K562 (cell line): Measurements from ENCODE around the gene MKNK2. TPM values are rescaled to one million over a fixed set of nuclear protein-coding genes. Genes with fewer than 3 reads are reported as not detected.

Experiments
- ATAC-seq: fragments of 200-7000 bp; cut with Tn5 transposase; 3 replicates; pipeline ENCODE4 v1.9.1; 2020; ENCODE audit warnings: moderate library complexity
- Bru-seq: library from RNA; stranded (reverse); fragments of 400-500 nt; gene quantifications from one replicate; lab custom pipeline; 2021; lab: Mats Ljungman, UMichigan
- BruChase-seq, 2 experiments: library from RNA; stranded (reverse); fragments of 400-500 nt; gene quantifications; one replicate each; lab custom pipeline; 2021; lab: Mats Ljungman, UMichigan
- BruUV-seq: library from RNA; stranded (reverse); fragments of 400-500 nt; replicated peaks from 2 replicates; lab custom pipeline; 2021; lab: Mats Ljungman, UMichigan
- CTCF ChIA-PET: fragments of 300-600 bp; formaldehyde crosslinking; extraction: SDS; loops from one replicate; lab custom pipeline; 2021; ENCODE audit warnings: low intra/inter-chr PET ratio; lab: Yijun Ruan, JAX
- POLR2A ChIA-PET: fragments of 300-600, 350-650 bp; sonication (Branson Sonifier 250); formaldehyde crosslinking; extraction: SDS; loops from one replicate; lab custom pipeline; 2021; ENCODE audit warnings: antibody characterized with exemption, inconsistent platforms; lab: Yijun Ruan, JAX
- DNase-seq, 4 experiments: peaks; one replicate each; pipeline versions ENCODE4 v3.0.0 to v3.0.0-alpha.2; 2011 to 2018; ENCODE audit warnings: low spot score in 3 of 4, mixed read lengths in 3 of 4; ENCODE audit errors: extremely low read depth in 1 of 4
- FAIRE-seq: peaks from 2 replicates; lab custom pipeline; 2011; peaks lifted over from hg19 to GRCh38; lab: Jason Lieb, UNC
- H2AFZ ChIP-seq: 2 replicates; pipeline ENCODE4 v1.6.0; 2011; ENCODE audit warnings: low read depth, low read length, control low read depth, inconsistent platforms
- H3K27ac ChIP-seq: fragments of 200-600 bp; 3 replicates; pipeline ENCODE4 v1.8.0; 2011; ENCODE audit warnings: low read depth, mild to moderate bottlenecking, control low read depth, inconsistent platforms, low read length, moderate library complexity, mixed read lengths; ENCODE audit errors: extremely low read depth
- H3K27me3 ChIP-seq, 2 experiments: fragments of 300-600 bp in 1 of 2; 2 replicates in 1 of 2; 3 replicates in 1 of 2; pipeline versions ENCODE4 v1.6.0 to v1.8.0; 2011; ENCODE audit warnings: inconsistent platforms in 2 of 2, low read length in 2 of 2, mild to moderate bottlenecking in 1 of 2, mixed read lengths in 1 of 2, moderate library complexity in 1 of 2; ENCODE audit not compliant: control insufficient read depth in 2 of 2, insufficient read depth in 2 of 2
- H3K36me3 ChIP-seq: fragments of 300-600 bp; 3 replicates; pipeline ENCODE4 v1.8.0; 2011; ENCODE audit warnings: mild to moderate bottlenecking, low read length, inconsistent platforms; ENCODE audit not compliant: control insufficient read depth, insufficient read depth
- H3K4me1 ChIP-seq, 2 experiments: fragments of 200-600 bp in 1 of 2; replicated peaks in 1 of 2; 2 replicates in 1 of 2; 3 replicates in 1 of 2; pipeline versions ENCODE4 v1.5.1 to v1.8.0; 2011; ENCODE audit warnings: inconsistent platforms in 2 of 2, low read length in 2 of 2, mild to moderate bottlenecking in 1 of 2, mixed read lengths in 1 of 2, moderate library complexity in 1 of 2; ENCODE audit not compliant: control insufficient read depth in 2 of 2, insufficient read depth in 2 of 2
- H3K4me2 ChIP-seq: 2 replicates; pipeline ENCODE4 v1.6.1; 2011; ENCODE audit warnings: low read length, control low read depth, inconsistent platforms, mixed read lengths; ENCODE audit not compliant: insufficient read depth
- H3K4me3 ChIP-seq: fragments of 200-600 bp; sonication (generic), shearing (Covaris generic); 2 replicates; pipeline ENCODE4 v1.5.1; 2016; ENCODE audit warnings: control low read depth, inconsistent platforms
- H3K79me2 ChIP-seq: fragments of 200-600 bp; 3 replicates; pipeline ENCODE4 v1.8.0; 2011; ENCODE audit warnings: low read length, inconsistent platforms; ENCODE audit not compliant: control insufficient read depth, insufficient read depth
- H3K9ac ChIP-seq, 2 experiments: 2 replicates each; pipeline versions ENCODE4 v1.6.0 to v1.6.1; 2011; ENCODE audit warnings: low read depth in 2 of 2, low read length in 2 of 2, control low read depth in 1 of 2, inconsistent platforms in 1 of 2, mild to moderate bottlenecking in 1 of 2, mixed read lengths in 1 of 2; ENCODE audit not compliant: insufficient read depth in 1 of 2
- H3K9me1 ChIP-seq: one replicate; pipeline ENCODE4 v1.6.0; 2011; ENCODE audit warnings: inconsistent platforms, mild to moderate bottlenecking, low read length, moderate library complexity; ENCODE audit not compliant: control insufficient read depth, insufficient read depth
- H3K9me3 ChIP-seq: replicated peaks from 2 replicates; pipeline ENCODE4 v1.5.1; 2011; ENCODE audit warnings: low read depth, low read length, inconsistent platforms; ENCODE audit not compliant: control insufficient read depth, insufficient read depth
- H4K20me1 ChIP-seq: replicated peaks from 2 replicates; pipeline ENCODE4 v1.6.1; 2011; ENCODE audit warnings: low read length, inconsistent platforms, mixed read lengths; ENCODE audit not compliant: control insufficient read depth, insufficient read depth
- BHLHE40 ChIP-seq: IDR thresholded peaks from 2 replicates; pipeline ENCODE4 v1.6.1; 2011; ENCODE audit warnings: low read length, improper control_type of control experiment
- ETV6 ChIP-seq, 3 experiments: fragments of 150-350 bp in 1 of 3; sonication (generic) in 1 of 3; formaldehyde crosslinking in 1 of 3; IDR thresholded peaks; 2 replicates each; pipeline versions ENCODE4 v1.6.1 to v1.8.0; 2014 to 2022; ENCODE audit warnings: borderline replicate concordance in 2 of 3, low read depth in 2 of 3, antibody characterized with exemption in 1 of 3, low read length in 1 of 3, mild to moderate bottlenecking in 1 of 3, missing genetic modification reagents in 1 of 3
- NONO ChIP-seq, 2 experiments: fragments of 200-400 bp in 1 of 2; fragments of 450-650 bp in 1 of 2; formaldehyde crosslinking in 1 of 2; IDR thresholded peaks; 2 replicates each; pipeline ENCODE4 v1.6.1; 2017; ENCODE audit warnings: low read depth in 2 of 2, mild to moderate bottlenecking in 2 of 2, moderate library complexity in 2 of 2, low read length in 1 of 2
- PTRF ChIP-seq: fragments of 450-650 bp; IDR thresholded peaks from 2 replicates; pipeline ENCODE4 v1.6.1; 2016; ENCODE audit warnings: mild to moderate bottlenecking, missing genetic modification characterization, missing compliant biosample characterization
- ZC3H11A ChIP-seq: IDR thresholded peaks from 2 replicates; pipeline ENCODE4 v1.6.1; 2012; ENCODE audit warnings: low read depth, low read length, improper control_type of control experiment
- ZNF232 ChIP-seq: sonication (generic); formaldehyde crosslinking; IDR thresholded peaks from 2 replicates; pipeline ENCODE4 v1.8.0; 2022; ENCODE audit warnings: mild to moderate bottlenecking, missing genetic modification reagents
- ZNF316 ChIP-seq: fragments of 450-650 bp; IDR thresholded peaks from 2 replicates; pipeline ENCODE4 v1.6.1; 2016
- ZNF696 ChIP-seq: fragments of 250-450 bp; sonication (Bioruptor Pico); conservative IDR thresholded peaks from 2 replicates; pipeline ENCODE4 v1.4.0; 2020; ENCODE audit warnings: mild to moderate bottlenecking, moderate library complexity
- WGBS: fragments of 100-300 bp; shearing (Covaris generic); methylation state at CpG from one replicate; pipeline ENCODE4 v1.1.6; 2016; ENCODE audit warnings: low coverage, mixed read lengths; ENCODE audit not compliant: insufficient coverage; ENCODE audit errors: missing lambda C conversion rate; 5-methylcytosine and 5-hydroxymethylcytosine counted together
- in situ Hi-C: fragments of 300-500 bp; cut with MboI; formaldehyde crosslinking; loops from 4 replicates; pipeline ENCODE4 v1.15.0; 2018; ENCODE audit warnings: inconsistent platforms, mixed read lengths
- intact Hi-C: fragments of 100-400 bp; cut with micrococcal nuclease; formaldehyde crosslinking; loops from 2 replicates; pipeline ENCODE4 v1.14.2; 2022
- long read RNA-seq, 3 experiments: library from polyadenylated mRNA in 2 of 3; library from RNA in 1 of 3; unstranded in 2 of 3; stranded (forward) in 1 of 3; transcript quantifications; one replicate each; pipeline ENCODE4 v2.0.0, GENCODE V29; 2019 to 2022
- polyA minus RNA-seq, 3 experiments: library from RNA; depleted of rRNA, polyadenylated mRNA; stranded (reverse); fragments of >200 nt; gene quantifications; 2 replicates each; pipeline ENCODE4 v1.2.3, GENCODE V29; 2011
- polyA plus RNA-seq, 8 experiments: library from polyadenylated mRNA; depleted of rRNA in 4 of 8; stranded (reverse) in 5 of 8; unstranded in 3 of 8; fragments of >200 nt; fragmentation: Nextera tagmentation in 2 of 8; fragmentation: Illumina TruSeq in 1 of 8; extraction: Ambion mirVana in 2 of 8; extraction: Trizol in 1 of 8; gene quantifications; 2 replicates each; pipeline versions ENCODE4 v1.2.1 to v1.2.3, GENCODE V29; 2011 to 2014; ENCODE audit warnings: inconsistent platforms in 1 of 8, missing spikeins in 1 of 8
- total RNA-seq, 7 experiments: library from RNA; depleted of rRNA in 6 of 7; stranded (reverse); fragments of >200 nt in 6 of 7; fragmentation: Illumina TruSeq in 2 of 7; extraction: Trizol in 2 of 7; gene quantifications; 2 replicates each; pipeline versions ENCODE4 v1.2.1 to v1.2.3, GENCODE V29; 2011 to 2021; ENCODE audit warnings: low replicate concordance in 1 of 7
- TF ChIP-seq, protein P1 (sequence below): IDR thresholded peaks from 2 replicates; pipeline ENCODE4 v1.6.1; 2011; ENCODE audit not compliant: insufficient read length; ENCODE audit errors: extremely low read depth
- TF ChIP-seq, protein P2 (sequence below): sonication (generic); formaldehyde crosslinking; IDR thresholded peaks from 2 replicates; pipeline ENCODE4 v1.8.1; 2022; ENCODE audit warnings: missing genetic modification reagents
- TF ChIP-seq, protein P3 (sequence below): sonication (generic); formaldehyde crosslinking; IDR thresholded peaks from 2 replicates; pipeline ENCODE4 v1.8.1; 2023; ENCODE audit warnings: mild to moderate bottlenecking, missing genetic modification reagents, moderate library complexity

MKNK2 gene
- 62.3 and 206 TPM in 2 replicates for total RNA-seq (2011; cell fraction: chromatin; rRNA removed; ENCODE audit: low replicate concordance)
- total RNA-seq (2011; cell fraction: nucleolus; rRNA removed): 137 and 161 TPM in 2 replicates
- 83.2 and 85.9 TPM in 2 replicates for total RNA-seq (2011; cell fraction: nucleoplasm; rRNA removed)
- total RNA-seq (2014; rRNA removed): 83.9 and 114 TPM in 2 replicates
- total RNA-seq (2014; rRNA removed; fragmentation: Illumina TruSeq; extraction: Trizol): 19.3 and 22.0 TPM in 2 replicates
- 48.6 and 51.9 TPM in 2 replicates for total RNA-seq (2015; rRNA removed; fragmentation: Illumina TruSeq; extraction: Trizol)
- 179 and 191 TPM in 2 replicates for total RNA-seq (2021)
- polyA plus RNA-seq (2011; rRNA removed): 59.3 and 97.4 TPM in 2 replicates
- 77.0 and 149 TPM in 2 replicates for polyA plus RNA-seq (2011; cell fraction: cytosol; rRNA removed)
- 131 and 186 TPM in 2 replicates for polyA plus RNA-seq (2011; cell fraction: nucleus; rRNA removed)
- polyA plus RNA-seq (2012): 69.2 and 176 TPM in 2 replicates
- 44.6 and 77.5 TPM in 2 replicates for polyA plus RNA-seq (2014; fragmentation: Illumina TruSeq; extraction: Trizol)
- 1 to 10 TPM; 5.1 to 5.5 TPM for polyA plus RNA-seq (2014; fragmentation: Nextera tagmentation; extraction: Ambion mirVana)
- 87.2 and 91.7 TPM in 2 replicates for polyA plus RNA-seq (2014; rRNA removed)
- 39.4 and 48.9 TPM in 2 replicates for polyA minus RNA-seq (2011; rRNA and poly(A)+ RNA removed)
- 99.7 and 155 TPM in 2 replicates for polyA minus RNA-seq (2011; cell fraction: cytosol; rRNA and poly(A)+ RNA removed)
- 43.6 and 57.8 TPM in 2 replicates for polyA minus RNA-seq (2011; cell fraction: nucleus; rRNA and poly(A)+ RNA removed)
- Bru-seq, nascent RNA: percentile 84 among the genes with signal in this experiment
- BruChase-seq, experiment 1, labeled RNA remaining after a 2-hour chase: percentile 85 among the genes with signal in this experiment
- percentile 89 among the genes with signal in this experiment for BruChase-seq, experiment 2, labeled RNA remaining after a 6-hour chase
- long read RNA-seq, experiment 1, transcript MKNK2-202 (14 exons, 1,744 nt): major isoform, 13 of 319 reads
- long read RNA-seq, experiment 1, partial matches to known transcripts: 27 of 319 reads
- long read RNA-seq, experiment 1, other reads (novel, unspliced or antisense): 278 of 319 reads
- long read RNA-seq, experiment 2, transcript MKNK2-201 (14 exons, 3,774 nt): major isoform, 17 of 102 reads
- long read RNA-seq, experiment 2, transcript MKNK2-202 (14 exons, 1,744 nt): minor isoform, 6 of 102 reads
- long read RNA-seq, experiment 2, partial matches to known transcripts: 6 of 102 reads
- long read RNA-seq, experiment 2, other reads (novel, unspliced or antisense): 72 of 102 reads
- long read RNA-seq, experiment 3, partial matches to known transcripts: 7 of 12 reads
- long read RNA-seq, experiment 3, other reads (novel, unspliced or antisense): 5 of 12 reads

DNA sequence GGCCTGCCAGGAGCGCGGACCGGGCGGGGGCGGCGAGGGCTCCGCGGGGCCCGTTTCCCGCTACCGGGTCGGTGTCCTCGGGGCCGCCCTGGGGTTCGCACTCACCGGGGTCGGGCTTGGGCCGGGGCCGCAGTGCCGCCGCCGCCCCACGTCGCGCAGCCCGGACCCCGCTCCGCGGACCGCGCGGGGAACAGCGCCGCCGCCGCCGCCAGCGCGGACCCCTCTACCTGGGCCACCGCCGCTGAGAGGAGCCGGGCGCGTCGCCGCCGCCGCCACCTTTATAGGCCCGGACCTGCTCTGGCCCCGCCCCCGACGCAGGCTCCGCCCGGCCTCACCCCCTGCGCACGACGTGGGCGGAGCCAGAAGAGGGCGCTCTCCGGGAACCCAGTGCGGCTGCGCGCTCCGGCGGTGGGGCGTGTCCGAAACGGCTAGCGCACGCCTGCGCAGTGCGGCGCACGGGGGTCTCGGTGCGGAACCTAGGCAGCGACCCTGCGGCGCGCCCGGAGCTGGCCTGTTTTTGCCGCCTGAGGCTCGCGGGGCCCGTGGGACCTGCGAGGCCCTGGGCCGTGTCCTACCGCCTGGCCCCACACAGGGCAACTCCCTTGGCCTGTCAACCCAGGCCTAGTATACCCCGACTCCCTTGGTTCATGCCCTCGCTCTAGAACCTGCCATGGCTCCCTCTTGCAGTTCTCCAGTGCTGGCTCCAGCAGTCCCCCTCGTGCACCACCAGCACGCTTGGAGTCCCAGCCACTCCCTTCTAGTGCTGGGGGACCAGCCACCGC lies at the start of gene MKNK2:
TSS of gene MKNK2 (minus strand) at position 254 of the 782 bp plus-strand sequence. CDS start 393 bp downstream, outside the sequence.
- intact Hi-C loops (no loop called here), in situ Hi-C loops (no loop called here)
- peak within 1 kb of the TSS; percentile 96 for H2AFZ ChIP-seq
- H3K79me2 ChIP-seq: peaks cover 51% of the 10 kb centered on the region
- ChIA-PET CTCF (interaction anchor here (0.6 kb wide), 1 partner anchor 9 kb away, joined by 4 read pairs; no protein-coding TSS in a partner anchor), POLR2A (interaction anchor here (0.6 to 2.5 kb wide), 9 partner anchors 9 to 425 kb away, joined by 3 to 18 read pairs (median 4); partner anchors contain the start of gene GADD45B)
- H3K9ac ChIP-seq: peak within 1 kb of the TSS; percentile 87 to 99
- WGBS: 3% methylated on average over 72 of the region's 93 CpGs
- H3K27ac ChIP-seq: peak within 1 kb of the TSS; percentile 90
- H3K9me1 ChIP-seq: peaks cover 7% of the 10 kb centered on the region
- H3K4me3 ChIP-seq: peak within 1 kb of the TSS; percentile 90
- FAIRE-seq (peak; percentile 94), ATAC-seq (peak; percentile 72), DNase-seq (peak; percentile 87 to 97 (median 91))
- H3K36me3 ChIP-seq: peaks cover 37% of the 10 kb centered on the region; the same call in 2 of the 3 replicates
- H3K27me3 ChIP-seq: no peaks in the 10 kb centered on the region
- TSS peak; percentile 85 for BruUV-seq
- peak within 1 kb of the TSS; percentile 85 for H3K4me2 ChIP-seq
- H3K4me1 ChIP-seq: peaks cover 31 to 78% of the 10 kb centered on the region in 2 experiments
- no peaks in the 10 kb centered on the region for H3K9me3 ChIP-seq
- peaks cover 19% of the 10 kb centered on the region for H4K20me1 ChIP-seq
- TF ChIP-seq PTRF (tag): no peak
- no peak for TF ChIP-seq ZNF232 (CRISPR knock-in tag)
- TF ChIP-seq, protein P1, sequence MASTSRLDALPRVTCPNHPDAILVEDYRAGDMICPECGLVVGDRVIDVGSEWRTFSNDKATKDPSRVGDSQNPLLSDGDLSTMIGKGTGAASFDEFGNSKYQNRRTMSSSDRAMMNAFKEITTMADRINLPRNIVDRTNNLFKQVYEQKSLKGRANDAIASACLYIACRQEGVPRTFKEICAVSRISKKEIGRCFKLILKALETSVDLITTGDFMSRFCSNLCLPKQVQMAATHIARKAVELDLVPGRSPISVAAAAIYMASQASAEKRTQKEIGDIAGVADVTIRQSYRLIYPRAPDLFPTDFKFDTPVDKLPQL: peak; percentile 89
- TF ChIP-seq, protein P2, sequence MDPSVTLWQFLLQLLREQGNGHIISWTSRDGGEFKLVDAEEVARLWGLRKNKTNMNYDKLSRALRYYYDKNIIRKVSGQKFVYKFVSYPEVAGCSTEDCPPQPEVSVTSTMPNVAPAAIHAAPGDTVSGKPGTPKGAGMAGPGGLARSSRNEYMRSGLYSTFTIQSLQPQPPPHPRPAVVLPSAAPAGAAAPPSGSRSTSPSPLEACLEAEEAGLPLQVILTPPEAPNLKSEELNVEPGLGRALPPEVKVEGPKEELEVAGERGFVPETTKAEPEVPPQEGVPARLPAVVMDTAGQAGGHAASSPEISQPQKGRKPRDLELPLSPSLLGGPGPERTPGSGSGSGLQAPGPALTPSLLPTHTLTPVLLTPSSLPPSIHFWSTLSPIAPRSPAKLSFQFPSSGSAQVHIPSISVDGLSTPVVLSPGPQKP (CRISPR knock-in tag): no peak
- TF ChIP-seq NONO (IDR thresholded peaks at IDR 0.05; ENCODE audit: low read depth in 2 of 2, low read length in 1 of 2): peak; percentile 95 to 99; a peak in 3 of 4 replicates
- TF ChIP-seq ZC3H11A: no peak
- TF ChIP-seq, protein P3, sequence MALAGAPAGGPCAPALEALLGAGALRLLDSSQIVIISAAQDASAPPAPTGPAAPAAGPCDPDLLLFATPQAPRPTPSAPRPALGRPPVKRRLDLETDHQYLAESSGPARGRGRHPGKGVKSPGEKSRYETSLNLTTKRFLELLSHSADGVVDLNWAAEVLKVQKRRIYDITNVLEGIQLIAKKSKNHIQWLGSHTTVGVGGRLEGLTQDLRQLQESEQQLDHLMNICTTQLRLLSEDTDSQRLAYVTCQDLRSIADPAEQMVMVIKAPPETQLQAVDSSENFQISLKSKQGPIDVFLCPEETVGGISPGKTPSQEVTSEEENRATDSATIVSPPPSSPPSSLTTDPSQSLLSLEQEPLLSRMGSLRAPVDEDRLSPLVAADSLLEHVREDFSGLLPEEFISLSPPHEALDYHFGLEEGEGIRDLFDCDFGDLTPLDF (CRISPR knock-in tag): peak; percentile 59; the same call in 1 of the 2 replicates
- TF ChIP-seq ZNF696 (CRISPR knock-in tag): no peak
- TF ChIP-seq BHLHE40: no peak; the same call in 1 of the 2 replicates
- TF ChIP-seq ETV6 (IDR thresholded peaks at IDR 0.05; ENCODE audit: borderline replicate concordance in 1 of 2, low read depth in 2 of 2, low read length in 1 of 2): no peak
- no peak for TF ChIP-seq ETV6 (CRISPR knock-in tag; IDR thresholded peaks at IDR 0.05; ENCODE audit: borderline replicate concordance)
- no peak for TF ChIP-seq ZNF316
